ENCODE measurements around the gene MFGE8.

MFGE8 gene

GRCh38 chr15:88863412-88863811 is 49.8 kb downstream of the MFGE8 start:
- Histone ChIP-seq H3K79me2 (ENCODE audit: insufficient read depth, low read length) (no peaks in the 10 kb centered on the region), H3K27ac (ENCODE audit: low read depth, low read length) (no peak overlapping the region), H3K9me3 (ENCODE audit: insufficient read depth, low read length) (no peaks in the 10 kb centered on the region), H3K27me3 (ENCODE audit: low read length) (no peaks in the 10 kb centered on the region), H3K4me3 (ENCODE audit: insufficient read depth, low read length, poor library complexity, severe bottlenecking) (no peak overlapping the region), H2AFZ (ENCODE audit: low read depth, low read length, severe bottlenecking) (no peak overlapping the region), H3K9me2 (replicated peaks; ENCODE audit: insufficient read depth, low read length) (no peaks in the 10 kb centered on the region), H3F3A (ENCODE audit: insufficient read depth) (no peaks in the 10 kb centered on the region), H3K9ac (ENCODE audit: low read length) (no peak overlapping the region), H4K20me1 (ENCODE audit: low read depth, low read length) (no peaks in the 10 kb centered on the region), H3K4me2 (ENCODE audit: low read depth, low read length, poor library complexity, severe bottlenecking) (no peak overlapping the region), H3K36me3 (ENCODE audit: low read length) (no peaks in the 10 kb centered on the region)
- TF ChIP-seq CTCF (IDR thresholded peaks at IDR 0.05; ENCODE audit: insufficient read depth, low read length, poor library complexity, severe bottlenecking), result no peak
- TF ChIP-seq EZH2phosphoT487 (conservative IDR thresholded peaks at IDR 0.05; ENCODE audit: low read length), result no peak

GRCh38 chr15:88860212-88860611 is 53.0 kb downstream of the MFGE8 start:
- Histone ChIP-seq H3K36me3 (ENCODE audit: low read length) (no peaks in the 10 kb centered on the region), H3K9ac (ENCODE audit: low read length) (no peak overlapping the region), H4K20me1 (ENCODE audit: low read depth, low read length) (no peaks in the 10 kb centered on the region), H3K4me2 (ENCODE audit: low read depth, low read length, poor library complexity, severe bottlenecking) (no peak overlapping the region), H2AFZ (ENCODE audit: low read depth, low read length, severe bottlenecking) (no peak overlapping the region), H3K27ac (ENCODE audit: low read depth, low read length) (no peak overlapping the region), H3K79me2 (ENCODE audit: insufficient read depth, low read length) (no peaks in the 10 kb centered on the region), H3K27me3 (ENCODE audit: low read length) (no peaks in the 10 kb centered on the region), H3K9me2 (replicated peaks; ENCODE audit: insufficient read depth, low read length) (no peaks in the 10 kb centered on the region), H3F3A (ENCODE audit: insufficient read depth) (no peaks in the 10 kb centered on the region), H3K9me3 (ENCODE audit: insufficient read depth, low read length) (no peaks in the 10 kb centered on the region), H3K4me3 (ENCODE audit: insufficient read depth, low read length, poor library complexity, severe bottlenecking) (no peak overlapping the region)
- TF ChIP-seq EZH2phosphoT487 (conservative IDR thresholded peaks at IDR 0.05; ENCODE audit: low read length), result no peak
- TF ChIP-seq CTCF (IDR thresholded peaks at IDR 0.05; ENCODE audit: insufficient read depth, low read length, poor library complexity, severe bottlenecking), result no peak

GRCh38 chr15:88859550-88859949 is 53.6 kb downstream of the MFGE8 start:
- Histone ChIP-seq H3K4me2 (ENCODE audit: low read depth, low read length, poor library complexity, severe bottlenecking) (no peak overlapping the region), H3K27me3 (ENCODE audit: low read length) (no peaks in the 10 kb centered on the region), H3K9ac (ENCODE audit: low read length) (no peak overlapping the region)

More at GRCh38 chr15:88859550-88859949, 53.6 kb downstream of the MFGE8 start:
- Histone ChIP-seq H3K9me3 (ENCODE audit: insufficient read depth, low read length) (no peaks in the 10 kb centered on the region), H3K4me3 (ENCODE audit: insufficient read depth, low read length, poor library complexity, severe bottlenecking) (no peak overlapping the region), H3F3A (ENCODE audit: insufficient read depth) (no peaks in the 10 kb centered on the region), H2AFZ (ENCODE audit: low read depth, low read length, severe bottlenecking) (no peak overlapping the region), H3K36me3 (ENCODE audit: low read length) (no peaks in the 10 kb centered on the region), H3K79me2 (ENCODE audit: insufficient read depth, low read length) (no peaks in the 10 kb centered on the region), H3K27ac (ENCODE audit: low read depth, low read length) (no peak overlapping the region), H4K20me1 (ENCODE audit: low read depth, low read length) (no peaks in the 10 kb centered on the region), H3K9me2 (replicated peaks; ENCODE audit: insufficient read depth, low read length) (no peaks in the 10 kb centered on the region)
- TF ChIP-seq EZH2phosphoT487 (conservative IDR thresholded peaks at IDR 0.05; ENCODE audit: low read length) (no peak), CTCF (IDR thresholded peaks at IDR 0.05; ENCODE audit: insufficient read depth, low read length, poor library complexity, severe bottlenecking) (no peak)
